OCI-LY3 (cell line): ENCODE results near the gene NAB2.

Source experiments
- H2AFZ ChIP-seq: fragments of 200-600, 300-600 bp; shearing (Covaris generic); 2 replicates; pipeline ENCODE4 v1.6.0; 2014; ENCODE audit warnings: antibody characterized with exemption, low read depth, low read length
- H3K27ac ChIP-seq: fragments of 200-600, 300-600 bp; sonication (generic); 2 replicates; pipeline ENCODE4 v1.5.1; 2014; ENCODE audit warnings: mild to moderate bottlenecking, low read length, moderate library complexity, mixed read lengths
- H3K27me3 ChIP-seq: fragments of 200-600, 300-600 bp; sonication (generic); 2 replicates; pipeline ENCODE4 v1.6.1; 2014; ENCODE audit warnings: low read depth, low read length, mixed read lengths
- H3K36me3 ChIP-seq: fragments of 200-600, 300-600 bp; sonication (generic); replicated peaks from 2 replicates; pipeline ENCODE3; 2014; ENCODE audit warnings: low read depth, low read length, mixed read lengths
- H3K4me1 ChIP-seq: fragments of 300-600, 200-600 bp; sonication (generic); 2 replicates; pipeline ENCODE4 v1.6.1; 2014; ENCODE audit warnings: low read length, mixed read lengths
- H3K4me2 ChIP-seq: fragments of 200-600, 300-600 bp; sonication (generic); 2 replicates; pipeline ENCODE4 v1.6.1; 2014; ENCODE audit warnings: low read length, mixed read lengths
- H3K4me3 ChIP-seq: fragments of 300-600, 200-600 bp; sonication (generic); 2 replicates; pipeline ENCODE4 v1.5.1; 2014; ENCODE audit warnings: antibody characterized with exemption, mild to moderate bottlenecking, low read length, moderate library complexity
- H3K79me2 ChIP-seq: fragments of 300-600, 200-600 bp; shearing (Covaris generic); 2 replicates; pipeline ENCODE4 v1.6.1; 2014; ENCODE audit warnings: mild to moderate bottlenecking, low read length, mixed read lengths
- H3K9ac ChIP-seq: fragments of 300-600, 200-600 bp; shearing (Covaris generic); 2 replicates; pipeline ENCODE4 v1.6.0; 2014; ENCODE audit warnings: mild to moderate bottlenecking, low read length, moderate library complexity
- H3K9me3 ChIP-seq: fragments of 200-600, 300-600 bp; shearing (Covaris generic); 2 replicates; pipeline ENCODE4 v1.6.1; 2014; ENCODE audit warnings: low read length, mixed read lengths; ENCODE audit not compliant: insufficient read depth
- H4K20me1 ChIP-seq: fragments of 200-600, 300-600 bp; sonication (generic); 2 replicates; pipeline ENCODE4 v1.6.1; 2016; ENCODE audit warnings: low read length, mixed read lengths; ENCODE audit not compliant: insufficient read depth
- EZH2phosphoT487 ChIP-seq: fragments of 200-600 bp; shearing (Covaris generic); IDR thresholded peaks from 2 replicates; pipeline ENCODE4 v1.6.1; 2018; ENCODE audit warnings: antibody characterized with exemption, mixed run types, low read depth
- TF ChIP-seq, protein P1 (sequence below): fragments of 200-600, 300-600 bp; sonication (generic); IDR thresholded peaks from 2 replicates; pipeline ENCODE4 v1.5.1; 2014; ENCODE audit warnings: antibody characterized with exemption, low read length, low read depth

NAB2 gene

DNA sequence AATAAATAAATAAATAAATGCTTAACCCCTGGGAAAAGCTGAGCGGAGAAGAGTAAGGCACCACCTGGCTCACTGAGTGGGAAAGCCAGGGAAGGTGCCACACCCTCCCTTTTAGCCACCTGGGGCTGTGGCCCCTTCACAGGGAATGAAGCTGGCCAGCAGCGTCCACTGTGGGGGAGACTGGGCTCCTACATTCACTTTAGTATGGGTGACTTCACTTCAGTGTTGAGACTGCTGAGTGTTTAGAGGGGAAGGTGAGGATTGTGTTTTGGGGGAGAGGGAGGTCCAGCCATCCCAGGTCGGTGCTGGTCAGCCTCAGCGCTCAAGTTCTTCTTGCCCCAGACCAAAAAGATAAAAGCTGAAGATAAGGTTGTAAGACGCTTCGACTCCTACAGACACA is 1.6 kb downstream of the NAB2 start:
- TF ChIP-seq, protein P1, sequence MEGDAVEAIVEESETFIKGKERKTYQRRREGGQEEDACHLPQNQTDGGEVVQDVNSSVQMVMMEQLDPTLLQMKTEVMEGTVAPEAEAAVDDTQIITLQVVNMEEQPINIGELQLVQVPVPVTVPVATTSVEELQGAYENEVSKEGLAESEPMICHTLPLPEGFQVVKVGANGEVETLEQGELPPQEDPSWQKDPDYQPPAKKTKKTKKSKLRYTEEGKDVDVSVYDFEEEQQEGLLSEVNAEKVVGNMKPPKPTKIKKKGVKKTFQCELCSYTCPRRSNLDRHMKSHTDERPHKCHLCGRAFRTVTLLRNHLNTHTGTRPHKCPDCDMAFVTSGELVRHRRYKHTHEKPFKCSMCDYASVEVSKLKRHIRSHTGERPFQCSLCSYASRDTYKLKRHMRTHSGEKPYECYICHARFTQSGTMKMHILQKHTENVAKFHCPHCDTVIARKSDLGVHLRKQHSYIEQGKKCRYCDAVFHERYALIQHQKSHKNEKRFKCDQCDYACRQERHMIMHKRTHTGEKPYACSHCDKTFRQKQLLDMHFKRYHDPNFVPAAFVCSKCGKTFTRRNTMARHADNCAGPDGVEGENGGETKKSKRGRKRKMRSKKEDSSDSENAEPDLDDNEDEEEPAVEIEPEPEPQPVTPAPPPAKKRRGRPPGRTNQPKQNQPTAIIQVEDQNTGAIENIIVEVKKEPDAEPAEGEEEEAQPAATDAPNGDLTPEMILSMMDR: no peak
- no peak for TF ChIP-seq EZH2phosphoT487

DNA sequence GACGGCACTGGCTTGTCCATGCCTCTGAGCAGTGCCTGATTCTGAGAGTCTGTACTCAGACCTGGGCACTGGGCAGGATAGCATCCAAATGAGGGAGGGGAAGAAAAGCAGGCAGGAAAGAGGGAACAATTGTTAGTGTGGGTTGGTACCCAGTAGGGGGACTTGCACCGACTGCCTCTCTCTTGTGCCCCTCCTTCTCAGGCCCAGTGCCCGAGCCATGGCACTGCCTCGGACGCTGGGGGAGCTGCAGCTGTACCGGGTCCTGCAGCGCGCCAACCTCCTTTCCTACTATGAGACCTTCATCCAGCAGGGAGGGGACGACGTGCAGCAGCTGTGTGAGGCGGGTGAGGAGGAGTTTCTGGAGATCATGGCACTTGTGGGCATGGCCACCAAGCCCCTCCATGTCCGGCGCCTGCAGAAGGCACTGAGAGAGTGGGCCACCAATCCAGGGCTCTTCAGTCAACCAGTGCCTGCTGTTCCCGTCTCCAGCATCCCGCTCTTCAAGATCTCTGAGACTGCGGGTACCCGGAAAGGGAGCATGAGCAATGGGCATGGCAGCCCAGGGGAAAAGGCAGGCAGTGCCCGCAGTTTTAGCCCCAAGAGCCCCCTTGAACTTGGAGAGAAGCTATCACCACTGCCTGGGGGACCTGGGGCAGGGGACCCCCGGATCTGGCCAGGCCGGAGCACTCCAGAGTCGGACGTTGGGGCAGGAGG is 2.2 kb downstream of the NAB2 start:
- Histone ChIP-seq H3K79me2 (no peaks in the 10 kb centered on the region), H3K9ac (no peak overlapping the region), H3K4me1 (peaks cover 33% of the 10 kb centered on the region), H3K4me2 (no peak overlapping the region), H3K36me3 (peaks cover 5% of the 10 kb centered on the region), H4K20me1 (peaks cover 11% of the 10 kb centered on the region), H3K27ac (no peak overlapping the region), H2AFZ (no peak overlapping the region), H3K27me3 (no peaks in the 10 kb centered on the region), H3K9me3 (no peaks in the 10 kb centered on the region), H3K4me3 (no peak overlapping the region)
- no peak for TF ChIP-seq EZH2phosphoT487
- TF ChIP-seq, protein P1: no peak

More for the DNA sequence above, 1.6 kb downstream of the NAB2 start:
- H3K27ac ChIP-seq: no peak overlapping the region
- no peak overlapping the region for H2AFZ ChIP-seq
- H3K27me3 ChIP-seq: no peaks in the 10 kb centered on the region
- no peak overlapping the region for H3K4me2 ChIP-seq
- H3K79me2 ChIP-seq: no peaks in the 10 kb centered on the region
- no peak overlapping the region for H3K4me3 ChIP-seq
- H3K4me1 ChIP-seq: peaks cover 36% of the 10 kb centered on the region
- H3K9me3 ChIP-seq: no peaks in the 10 kb centered on the region
- H4K20me1 ChIP-seq: 0 out of 2 replicates have a peak, but pooled peaks cover 7% of the 10 kb centered on the region
- H3K36me3 ChIP-seq: peaks cover 2% of the 10 kb centered on the region
- no peak overlapping the region for H3K9ac ChIP-seq

DNA sequence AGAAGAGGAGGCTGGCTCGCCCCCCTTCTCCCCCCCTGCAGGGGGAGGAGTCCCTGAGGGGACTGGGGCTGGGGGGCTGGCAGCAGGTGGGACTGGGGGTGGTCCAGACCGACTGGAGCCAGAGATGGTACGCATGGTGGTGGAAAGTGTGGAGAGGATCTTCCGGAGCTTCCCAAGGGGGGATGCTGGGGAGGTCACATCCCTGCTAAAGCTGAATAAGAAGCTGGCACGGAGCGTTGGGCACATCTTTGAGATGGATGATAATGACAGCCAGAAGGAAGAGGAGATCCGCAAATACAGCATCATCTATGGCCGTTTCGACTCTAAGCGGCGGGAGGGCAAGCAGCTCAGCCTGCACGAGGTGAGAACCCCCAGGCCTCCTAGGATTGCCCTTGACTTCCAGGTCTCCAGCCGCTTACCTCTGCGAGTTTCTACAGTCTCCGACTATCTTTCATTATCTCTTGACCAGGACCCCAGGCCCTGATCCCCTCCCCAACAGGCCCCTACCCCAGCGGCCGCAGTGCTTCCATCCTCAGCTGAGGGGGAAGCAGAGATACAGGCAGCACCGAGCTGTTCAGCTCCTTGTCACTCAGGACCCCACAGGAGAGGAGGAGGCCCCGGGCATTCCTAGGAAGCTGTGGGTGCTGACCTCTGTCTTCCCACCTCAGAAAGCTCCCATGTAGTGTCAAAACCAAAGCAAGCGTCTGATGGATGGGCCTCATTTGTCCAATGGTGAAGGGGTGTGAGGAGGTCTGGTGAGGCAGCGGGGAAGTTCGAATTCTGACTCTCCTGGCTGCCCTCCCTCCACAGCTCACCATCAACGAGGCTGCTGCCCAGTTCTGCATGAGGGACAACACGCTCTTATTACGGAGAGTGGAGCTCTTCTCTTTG is 3.0 kb downstream of the NAB2 start:
- H4K20me1 ChIP-seq: peaks cover 14% of the 10 kb centered on the region
- H3K79me2 ChIP-seq: no peaks in the 10 kb centered on the region
- H3K27ac ChIP-seq: no peak overlapping the region
- TF ChIP-seq, protein P1: no peak
- TF ChIP-seq EZH2phosphoT487: no peak
- peaks cover 29% of the 10 kb centered on the region for H3K4me1 ChIP-seq
- H3K27me3 ChIP-seq: no peaks in the 10 kb centered on the region
- no peak overlapping the region for H2AFZ ChIP-seq
- peaks cover 13% of the 10 kb centered on the region for H3K36me3 ChIP-seq
- H3K4me2 ChIP-seq: no peak overlapping the region
- H3K4me3 ChIP-seq: no peak overlapping the region
- H3K9ac ChIP-seq: no peak overlapping the region
- H3K9me3 ChIP-seq: no peaks in the 10 kb centered on the region

DNA sequence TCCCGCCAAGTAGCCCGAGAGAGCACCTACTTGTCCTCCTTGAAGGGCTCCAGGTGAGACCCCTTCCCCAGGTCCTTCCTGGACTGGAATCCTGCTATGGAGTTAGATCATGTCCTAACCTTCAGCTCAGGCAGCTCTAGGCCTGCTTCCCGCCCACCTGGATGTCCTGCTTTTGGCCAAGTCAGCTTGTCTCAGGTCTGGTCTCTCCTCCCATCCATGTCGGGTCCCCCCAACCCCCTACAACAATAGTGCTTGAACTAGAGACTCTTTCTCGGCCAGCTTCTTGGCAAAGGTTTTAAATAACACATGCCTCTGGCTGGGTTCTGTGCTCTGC is 3.6 kb downstream of the NAB2 start:
- no peak overlapping the region for H3K27ac ChIP-seq
- no peak overlapping the region for H3K9ac ChIP-seq
- peaks cover 19% of the 10 kb centered on the region for H3K36me3 ChIP-seq
- TF ChIP-seq, protein P1: no peak
- no peak for TF ChIP-seq EZH2phosphoT487
- no peaks in the 10 kb centered on the region for H3K9me3 ChIP-seq
- H3K79me2 ChIP-seq: no peaks in the 10 kb centered on the region
- no peaks in the 10 kb centered on the region for H3K27me3 ChIP-seq
- H2AFZ ChIP-seq: no peak overlapping the region
- H3K4me2 ChIP-seq: no peak overlapping the region
- H4K20me1 ChIP-seq: peaks cover 14% of the 10 kb centered on the region
- H3K4me1 ChIP-seq: peaks cover 29% of the 10 kb centered on the region
- no peak overlapping the region for H3K4me3 ChIP-seq
